GM12874 (cell line): ENCODE results near the gene COQ4.

Experiments
- CTCF ChIP-seq: IDR thresholded peaks from 2 replicates; pipeline ENCODE4 v1.5.1; 2011; ENCODE audit warnings: low read depth, mild to moderate bottlenecking, control low read depth, low read length, moderate library complexity; ENCODE audit not compliant: insufficient read depth

COQ4 gene

GRCh38 chr9:128369024-128369706 lies 46.5 kb downstream of the COQ4 start:
- TF ChIP-seq CTCF, result no peak

- TF ChIP-seq CTCF, result no peak
These were observed 47.7 kb downstream of the COQ4 start for GRCh38 chr9:128370367-128370751.

- TF ChIP-seq CTCF, result no peak
These were observed 48.4 kb downstream of the COQ4 start, which contains the start of gene URM1 for GRCh38 chr9:128370752-128371629. URM1 (plus strand) TSS chr9:128371374; CDS start chr9:128371381, 7 bp downstream.

- TF ChIP-seq CTCF, result no peak
These were observed 49.0 kb downstream of the COQ4 start for GRCh38 chr9:128371630-128372117.

- TF ChIP-seq CTCF, result no peak
These were observed 49.6 kb downstream of the COQ4 start for GRCh38 chr9:128372188-128372641.

- no peak for TF ChIP-seq CTCF
These were observed 50.1 kb downstream of the COQ4 start for GRCh38 chr9:128372784-128373183.

GRCh38 chr9:128374221-128374675 lies 51.6 kb downstream of the COQ4 start:
- no peak for TF ChIP-seq CTCF
